ENCODE results near the gene ATP8B4.

DNA sequence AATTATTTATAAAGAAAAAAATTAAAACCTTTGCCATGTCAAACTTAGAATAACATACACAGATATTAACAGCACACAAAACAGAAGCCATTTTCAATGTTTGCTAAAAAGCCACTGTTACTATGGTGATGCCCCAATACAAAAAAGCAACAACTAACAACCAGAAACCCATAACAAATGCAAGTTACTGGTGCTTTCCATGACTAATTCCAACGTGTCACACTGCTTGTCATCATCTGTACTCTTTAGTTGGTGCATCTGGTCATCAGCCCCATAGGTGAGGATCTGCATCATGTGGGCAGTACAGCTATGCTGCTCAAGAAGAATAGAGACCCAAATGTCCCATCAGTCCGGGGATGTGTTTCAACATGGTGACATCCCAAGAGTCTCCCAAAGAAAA lies 52.8 kb downstream of the ATP8B4 start:
- TF ChIP-seq, protein P1, sequence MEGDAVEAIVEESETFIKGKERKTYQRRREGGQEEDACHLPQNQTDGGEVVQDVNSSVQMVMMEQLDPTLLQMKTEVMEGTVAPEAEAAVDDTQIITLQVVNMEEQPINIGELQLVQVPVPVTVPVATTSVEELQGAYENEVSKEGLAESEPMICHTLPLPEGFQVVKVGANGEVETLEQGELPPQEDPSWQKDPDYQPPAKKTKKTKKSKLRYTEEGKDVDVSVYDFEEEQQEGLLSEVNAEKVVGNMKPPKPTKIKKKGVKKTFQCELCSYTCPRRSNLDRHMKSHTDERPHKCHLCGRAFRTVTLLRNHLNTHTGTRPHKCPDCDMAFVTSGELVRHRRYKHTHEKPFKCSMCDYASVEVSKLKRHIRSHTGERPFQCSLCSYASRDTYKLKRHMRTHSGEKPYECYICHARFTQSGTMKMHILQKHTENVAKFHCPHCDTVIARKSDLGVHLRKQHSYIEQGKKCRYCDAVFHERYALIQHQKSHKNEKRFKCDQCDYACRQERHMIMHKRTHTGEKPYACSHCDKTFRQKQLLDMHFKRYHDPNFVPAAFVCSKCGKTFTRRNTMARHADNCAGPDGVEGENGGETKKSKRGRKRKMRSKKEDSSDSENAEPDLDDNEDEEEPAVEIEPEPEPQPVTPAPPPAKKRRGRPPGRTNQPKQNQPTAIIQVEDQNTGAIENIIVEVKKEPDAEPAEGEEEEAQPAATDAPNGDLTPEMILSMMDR (IDR thresholded peaks at IDR 0.05), result no peak
- TF ChIP-seq EP300 (IDR thresholded peaks at IDR 0.05), result no peak
